Right atrium auricular region (tissue), 2 donors: ENCODE measurements around the gene GRIK1. TPM values are rescaled to one million over a fixed set of nuclear protein-coding genes. Genes with fewer than 3 reads are reported as not detected.

Experiments
- DNase-seq: peaks from one replicate; pipeline ENCODE4 v3.0.0-alpha.2; 2019; ENCODE audit warnings: low spot score
- H3K27ac ChIP-seq, 2 donors: fragments of 200-600 bp; sonication (generic); 1 replicate in 1 of 2; 2 replicates in 1 of 2; pipeline ENCODE4 v1.5.1; 2016 to 2019
- H3K27me3 ChIP-seq, 2 donors: fragments of 200-600 bp; sonication (generic); one replicate each; pipeline versions ENCODE4 v1.5.1 to v1.6.0; 2017 to 2019
- H3K36me3 ChIP-seq: fragments of 200-600 bp; sonication (generic); one replicate; pipeline ENCODE4 v1.5.1; 2016
- H3K4me1 ChIP-seq, 2 donors: fragments of 200-600 bp; sonication (generic); one replicate each; pipeline versions ENCODE4 v1.5.1 to v1.6.0; 2017 to 2019
- H3K4me3 ChIP-seq, 2 donors: fragments of 200-600 bp; sonication (generic); 1 replicate in 1 of 2; 2 replicates in 1 of 2; pipeline ENCODE4 v1.5.1; 2017 to 2019; ENCODE audit warnings: mild to moderate bottlenecking in 1 of 2, moderate library complexity in 1 of 2
- H3K9me3 ChIP-seq, 2 donors: fragments of 200-600 bp; sonication (generic); one replicate each; pipeline ENCODE4 v1.5.1; 2019
- CTCF ChIP-seq, 2 donors: fragments of 200-600 bp; sonication (generic); IDR thresholded peaks; one replicate each; pipeline ENCODE4 v1.5.1; 2019; ENCODE audit warnings: antibody characterized with exemption in 2 of 2
- total RNA-seq, 2 donors: library from RNA; depleted of rRNA; stranded (reverse); fragments of >200 nt; gene quantifications; one replicate each; pipeline ENCODE4 v1.1.0, GENCODE V29; 2016

Gene GRIK1
- total RNA-seq, 2 donors from 2014 or later = not detected

GRCh38 chr21:29626801-29627470 is 312.9 kb downstream of the GRIK1 start:
- Histone ChIP-seq H3K27ac (no peak overlapping the region), H3K4me1 (no peaks in the 10 kb centered on the region), H3K4me3 (no peak overlapping the region), H3K27me3 (no peaks in the 10 kb centered on the region), H3K9me3 (no peaks in the 10 kb centered on the region), H3K36me3 (no peaks in the 10 kb centered on the region)
- TF ChIP-seq CTCF (IDR thresholded peaks at IDR 0.05) = no peak
- DNase-seq = no peak

GRCh38 chr21:29625990-29626389 is 313.8 kb downstream of the GRIK1 start:
- no peaks in the 10 kb centered on the region for H3K27me3 ChIP-seq
- H3K27ac ChIP-seq = no peak overlapping the region
- no peak for DNase-seq
- no peak for TF ChIP-seq CTCF (IDR thresholded peaks at IDR 0.05)
- H3K4me1 ChIP-seq = no peaks in the 10 kb centered on the region
- H3K9me3 ChIP-seq = no peaks in the 10 kb centered on the region
- no peak overlapping the region for H3K4me3 ChIP-seq
- no peaks in the 10 kb centered on the region for H3K36me3 ChIP-seq

GRCh38 chr21:29624776-29625175 is 315.0 kb downstream of the GRIK1 start:
- no peak for TF ChIP-seq CTCF (IDR thresholded peaks at IDR 0.05)
- H3K27ac ChIP-seq = no peak overlapping the region
- no peaks in the 10 kb centered on the region for H3K4me1 ChIP-seq
- no peak overlapping the region for H3K4me3 ChIP-seq
- DNase-seq = no peak
- H3K9me3 ChIP-seq = no peaks in the 10 kb centered on the region
- H3K36me3 ChIP-seq = no peaks in the 10 kb centered on the region
- H3K27me3 ChIP-seq = no peaks in the 10 kb centered on the region

- Histone ChIP-seq H3K4me3 (no peak overlapping the region), H3K36me3 (no peaks in the 10 kb centered on the region), H3K4me1 (no peaks in the 10 kb centered on the region), H3K27ac (no peak overlapping the region), H3K27me3 (no peaks in the 10 kb centered on the region), H3K9me3 (no peaks in the 10 kb centered on the region)
- no peak for DNase-seq
- no peak for TF ChIP-seq CTCF (IDR thresholded peaks at IDR 0.05)
These were observed 318.3 kb downstream of the GRIK1 start for GRCh38 chr21:29621525-29621924.

- H3K4me1 ChIP-seq = no peaks in the 10 kb centered on the region
- no peak for TF ChIP-seq CTCF (IDR thresholded peaks at IDR 0.05)
These were observed 323.5 kb downstream of the GRIK1 start for GRCh38 chr21:29616209-29616751.

GRCh38 chr21:29613877-29614276 is 325.9 kb downstream of the GRIK1 start:
- Histone ChIP-seq H3K27me3 (no peaks in the 10 kb centered on the region), H3K27ac (no peak overlapping the region), H3K4me3 (no peak overlapping the region), H3K36me3 (no peaks in the 10 kb centered on the region), H3K4me1 (no peaks in the 10 kb centered on the region), H3K9me3 (no peaks in the 10 kb centered on the region)
- no peak for DNase-seq
- no peak for TF ChIP-seq CTCF (IDR thresholded peaks at IDR 0.05)

More at GRCh38 chr21:29616209-29616751, 323.5 kb downstream of the GRIK1 start:
- no peaks in the 10 kb centered on the region for H3K27me3 ChIP-seq
- H3K27ac ChIP-seq = no peak overlapping the region
- H3K4me3 ChIP-seq = no peak overlapping the region
- H3K9me3 ChIP-seq = no peaks in the 10 kb centered on the region
- no peaks in the 10 kb centered on the region for H3K36me3 ChIP-seq
- DNase-seq = no peak
